GM12878 (cell line): Measurements from ENCODE around the gene MPZL3.

Source experiments
- JUNB ChIP-seq: IDR thresholded peaks from 2 replicates; pipeline ENCODE4 v1.6.1; 2016; ENCODE audit warnings: antibody characterized with exemption, mild to moderate bottlenecking
- RFX5 ChIP-seq: IDR thresholded peaks from 2 replicates; pipeline ENCODE4 v1.6.1; 2011; ENCODE audit warnings: low read depth, low read length, improper control_type of control experiment
- SMC3 ChIP-seq: IDR thresholded peaks from 2 replicates; pipeline ENCODE4 v1.6.1; 2011; ENCODE audit warnings: low read length, improper control_type of control experiment, borderline replicate concordance
- STAT3 ChIP-seq: IDR thresholded peaks from 2 replicates; pipeline ENCODE4 v1.6.1; 2011; ENCODE audit warnings: low read depth, low read length, improper control_type of control experiment
- TF ChIP-seq, protein P1 (sequence below), 3 experiments: IDR thresholded peaks in 2 of 3; conservative IDR thresholded peaks in 1 of 3; 2 replicates each; pipeline ENCODE4 v1.5.1; 2011; ENCODE audit warnings: low read depth in 3 of 3, low read length in 3 of 3, mild to moderate bottlenecking in 3 of 3, control low read depth in 2 of 3, moderate library complexity in 2 of 3, inconsistent platforms in 1 of 3, mixed read lengths in 1 of 3; ENCODE audit not compliant: control insufficient read depth in 2 of 3, insufficient read depth in 1 of 3; ENCODE audit errors: extremely low read depth in 1 of 3
- TF ChIP-seq, protein P2 (sequence below): IDR thresholded peaks from 2 replicates; pipeline ENCODE4 v1.6.1; 2012; ENCODE audit warnings: mild to moderate bottlenecking, low read depth, low read length

DNA sequence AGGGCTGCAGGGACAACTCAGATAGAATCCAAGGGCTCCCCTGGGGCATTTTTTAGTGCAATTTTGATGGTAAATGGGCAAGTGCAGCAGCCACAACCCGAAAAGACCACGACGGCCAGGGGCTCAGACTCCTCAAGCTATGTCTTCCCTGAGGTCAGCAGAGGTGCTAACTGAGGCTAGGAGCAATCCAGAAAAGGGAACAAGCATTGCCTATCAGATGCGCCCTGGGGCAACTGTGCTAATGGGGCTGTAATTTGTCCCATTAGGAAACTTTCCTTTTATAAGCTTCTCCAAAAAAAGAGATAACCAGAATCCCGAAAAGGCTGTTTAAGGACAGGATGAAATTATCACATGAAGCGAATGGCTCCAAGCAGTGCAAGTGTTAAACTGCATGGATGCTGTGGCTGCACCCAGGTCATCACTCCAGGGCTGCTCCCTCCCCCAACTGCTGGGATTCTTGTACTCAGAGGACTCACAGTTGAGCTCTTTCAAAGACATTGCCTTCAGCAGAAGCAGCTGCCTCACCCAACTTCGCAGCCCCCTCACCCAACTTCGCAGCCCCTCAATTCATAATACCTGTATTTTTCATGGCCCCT is 49.5 kb upstream of the MPZL3 start:
- TF ChIP-seq STAT3 (no peak), RFX5 (no peak), JUNB (no peak), SMC3 (no peak)
- TF ChIP-seq, protein P1, sequence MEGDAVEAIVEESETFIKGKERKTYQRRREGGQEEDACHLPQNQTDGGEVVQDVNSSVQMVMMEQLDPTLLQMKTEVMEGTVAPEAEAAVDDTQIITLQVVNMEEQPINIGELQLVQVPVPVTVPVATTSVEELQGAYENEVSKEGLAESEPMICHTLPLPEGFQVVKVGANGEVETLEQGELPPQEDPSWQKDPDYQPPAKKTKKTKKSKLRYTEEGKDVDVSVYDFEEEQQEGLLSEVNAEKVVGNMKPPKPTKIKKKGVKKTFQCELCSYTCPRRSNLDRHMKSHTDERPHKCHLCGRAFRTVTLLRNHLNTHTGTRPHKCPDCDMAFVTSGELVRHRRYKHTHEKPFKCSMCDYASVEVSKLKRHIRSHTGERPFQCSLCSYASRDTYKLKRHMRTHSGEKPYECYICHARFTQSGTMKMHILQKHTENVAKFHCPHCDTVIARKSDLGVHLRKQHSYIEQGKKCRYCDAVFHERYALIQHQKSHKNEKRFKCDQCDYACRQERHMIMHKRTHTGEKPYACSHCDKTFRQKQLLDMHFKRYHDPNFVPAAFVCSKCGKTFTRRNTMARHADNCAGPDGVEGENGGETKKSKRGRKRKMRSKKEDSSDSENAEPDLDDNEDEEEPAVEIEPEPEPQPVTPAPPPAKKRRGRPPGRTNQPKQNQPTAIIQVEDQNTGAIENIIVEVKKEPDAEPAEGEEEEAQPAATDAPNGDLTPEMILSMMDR (IDR thresholded peaks at IDR 0.05 in 2 of 3, conservative IDR thresholded peaks at IDR 0.05 in 1 of 3; ENCODE audit: control insufficient read depth in 2 of 3, extremely low read depth in 1 of 3, insufficient read depth in 1 of 3, low read depth in 3 of 3, low read length in 3 of 3) = no peak
- TF ChIP-seq, protein P2, sequence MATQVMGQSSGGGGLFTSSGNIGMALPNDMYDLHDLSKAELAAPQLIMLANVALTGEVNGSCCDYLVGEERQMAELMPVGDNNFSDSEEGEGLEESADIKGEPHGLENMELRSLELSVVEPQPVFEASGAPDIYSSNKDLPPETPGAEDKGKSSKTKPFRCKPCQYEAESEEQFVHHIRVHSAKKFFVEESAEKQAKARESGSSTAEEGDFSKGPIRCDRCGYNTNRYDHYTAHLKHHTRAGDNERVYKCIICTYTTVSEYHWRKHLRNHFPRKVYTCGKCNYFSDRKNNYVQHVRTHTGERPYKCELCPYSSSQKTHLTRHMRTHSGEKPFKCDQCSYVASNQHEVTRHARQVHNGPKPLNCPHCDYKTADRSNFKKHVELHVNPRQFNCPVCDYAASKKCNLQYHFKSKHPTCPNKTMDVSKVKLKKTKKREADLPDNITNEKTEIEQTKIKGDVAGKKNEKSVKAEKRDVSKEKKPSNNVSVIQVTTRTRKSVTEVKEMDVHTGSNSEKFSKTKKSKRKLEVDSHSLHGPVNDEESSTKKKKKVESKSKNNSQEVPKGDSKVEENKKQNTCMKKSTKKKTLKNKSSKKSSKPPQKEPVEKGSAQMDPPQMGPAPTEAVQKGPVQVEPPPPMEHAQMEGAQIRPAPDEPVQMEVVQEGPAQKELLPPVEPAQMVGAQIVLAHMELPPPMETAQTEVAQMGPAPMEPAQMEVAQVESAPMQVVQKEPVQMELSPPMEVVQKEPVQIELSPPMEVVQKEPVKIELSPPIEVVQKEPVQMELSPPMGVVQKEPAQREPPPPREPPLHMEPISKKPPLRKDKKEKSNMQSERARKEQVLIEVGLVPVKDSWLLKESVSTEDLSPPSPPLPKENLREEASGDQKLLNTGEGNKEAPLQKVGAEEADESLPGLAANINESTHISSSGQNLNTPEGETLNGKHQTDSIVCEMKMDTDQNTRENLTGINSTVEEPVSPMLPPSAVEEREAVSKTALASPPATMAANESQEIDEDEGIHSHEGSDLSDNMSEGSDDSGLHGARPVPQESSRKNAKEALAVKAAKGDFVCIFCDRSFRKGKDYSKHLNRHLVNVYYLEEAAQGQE = no peak
